Stimulated activated CD4-positive, alpha-beta T cell treated with anti-CD3 and anti-CD28 coated beads, TNF-alpha, amount 100 ng/mL, for 4 hours (primary cell): ENCODE data around the gene PRH2.

Source experiments
- DNase-seq, 3 experiments: peaks; one replicate each; pipeline ENCODE4 v3.0.0-alpha.2; 2020; ENCODE audit warnings: low read depth in 3 of 3

PRH2 gene

GRCh38 chr12:10928746-10929286 lies at the start of gene PRH2:
PRH2 (plus strand) TSS chr12:10929236; CDS start chr12:10929274, 38 bp downstream.
- DNase-seq: no peak

- DNase-seq: no peak
Observed at GRCh38 chr12:10884086-10884725, 44.8 kb upstream of the PRH2 start, which contains the start of gene PRH1. PRH1 (minus strand) TSS chr12:10884255; CDS start chr12:10884217, 38 bp downstream.

- DNase-seq: no peak
Observed at GRCh38 chr12:10889226-10889625, 39.8 kb upstream of the PRH2 start.

- DNase-seq: no peak
Observed at GRCh38 chr12:10891937-10892336, 37.1 kb upstream of the PRH2 start.

GRCh38 chr12:10896854-10897253 lies 32.2 kb upstream of the PRH2 start:
- DNase-seq: no peak

- DNase-seq: no peak
Observed at GRCh38 chr12:10900530-10900929, 28.5 kb upstream of the PRH2 start.

- no peak for DNase-seq
Observed at GRCh38 chr12:10900972-10901371, 28.1 kb upstream of the PRH2 start.

- no peak for DNase-seq
Observed at GRCh38 chr12:10901427-10901826, 27.6 kb upstream of the PRH2 start.

- DNase-seq: no peak
Observed at GRCh38 chr12:10904686-10905085, 24.4 kb upstream of the PRH2 start.

GRCh38 chr12:10909462-10909861 lies 19.6 kb upstream of the PRH2 start, which contains the start of gene TAS2R13:
TAS2R13 (minus strand) TSS chr12:10909562; CDS start chr12:10909298, 264 bp downstream.
- no peak for DNase-seq

GRCh38 chr12:10910380-10910779 lies 18.7 kb upstream of the PRH2 start:
- no peak for DNase-seq

- DNase-seq: no peak
Observed at GRCh38 chr12:10919809-10920208, 9.2 kb upstream of the PRH2 start.

- no peak for DNase-seq
Observed at GRCh38 chr12:10926269-10926668, 2.8 kb upstream of the PRH2 start.

GRCh38 chr12:10936506-10936905 lies 7.5 kb downstream of the PRH2 start:
- DNase-seq: no peak

- DNase-seq: no peak
Observed at GRCh38 chr12:10939163-10939562, 10.1 kb downstream of the PRH2 start, which contains the start of gene TAS2R14. TAS2R14 (minus strand) TSS chr12:10939263; CDS start chr12:10939207, 56 bp downstream.

- no peak for DNase-seq
Observed at GRCh38 chr12:10940389-10940788, 11.4 kb downstream of the PRH2 start.

GRCh38 chr12:10941369-10941768 lies 12.3 kb downstream of the PRH2 start:
- DNase-seq: no peak

GRCh38 chr12:10941916-10942607 lies 13.0 kb downstream of the PRH2 start:
- DNase-seq: no peak

GRCh38 chr12:10943167-10943566 lies 14.1 kb downstream of the PRH2 start:
- no peak for DNase-seq

GRCh38 chr12:10952645-10953044 lies 23.6 kb downstream of the PRH2 start:
- DNase-seq: no peak

- no peak for DNase-seq
Observed at GRCh38 chr12:10956085-10956484, 27.0 kb downstream of the PRH2 start.

GRCh38 chr12:10957741-10958140 lies 28.7 kb downstream of the PRH2 start:
- no peak for DNase-seq

GRCh38 chr12:10959804-10960203 lies 30.8 kb downstream of the PRH2 start:
- no peak for DNase-seq
